GM18870 (cell line): ENCODE data around the gene BMPR2.
A peak's percentile ranks its signal among the peaks of the same experiment; 100 is the strongest.
"Not testable (repeated sequence)": the region's sequence is repeated elsewhere in the genome, so short reads cannot be mapped to it uniquely, and the experiment has no call there.

Experiments used
- ATAC-seq: cut with Tn5 transposase; IDR thresholded peaks from one replicate; pipeline ENCODE4 v1.9.1; 2021; ENCODE audit warnings: moderate library complexity; ENCODE audit not compliant: unreplicated experiment

Gene BMPR2

DNA sequence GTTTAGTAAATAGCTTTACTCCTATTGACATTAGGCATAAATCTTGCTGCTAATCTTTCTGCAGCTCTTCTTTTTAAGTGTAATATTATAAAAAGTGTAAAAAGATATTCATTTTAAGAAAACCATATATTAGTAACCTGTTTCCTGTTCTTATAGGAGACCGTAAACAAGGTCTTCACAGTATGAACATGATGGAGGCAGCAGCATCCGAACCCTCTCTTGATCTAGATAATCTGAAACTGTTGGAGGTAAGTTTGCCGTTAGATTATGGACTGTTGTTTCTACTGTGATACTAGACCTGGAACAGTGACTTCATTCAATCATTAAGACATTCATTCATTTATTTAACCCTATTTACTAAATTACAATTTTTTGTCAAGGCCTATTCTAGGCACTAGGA, 138.6 kb downstream of the BMPR2 start:
- ATAC-seq = no peak

DNA sequence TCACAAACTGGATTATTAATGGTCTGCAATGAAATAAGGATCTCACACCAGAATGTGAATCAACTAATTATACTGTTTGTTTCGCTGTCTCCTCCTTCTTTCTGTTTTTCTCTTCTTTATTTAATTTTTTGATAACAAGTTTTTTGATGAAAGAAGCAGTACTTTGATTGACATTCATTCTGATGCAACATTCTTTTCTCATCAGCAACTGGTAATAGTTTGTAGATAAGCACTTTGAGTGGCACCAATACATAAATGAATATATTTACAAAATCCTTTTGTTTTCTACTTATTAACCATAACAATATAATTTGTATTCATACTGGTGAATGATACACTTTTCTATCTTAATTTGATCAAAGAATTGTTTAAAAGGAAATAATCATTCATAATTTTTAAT, 143.3 kb downstream of the BMPR2 start:
- ATAC-seq = no peak

DNA sequence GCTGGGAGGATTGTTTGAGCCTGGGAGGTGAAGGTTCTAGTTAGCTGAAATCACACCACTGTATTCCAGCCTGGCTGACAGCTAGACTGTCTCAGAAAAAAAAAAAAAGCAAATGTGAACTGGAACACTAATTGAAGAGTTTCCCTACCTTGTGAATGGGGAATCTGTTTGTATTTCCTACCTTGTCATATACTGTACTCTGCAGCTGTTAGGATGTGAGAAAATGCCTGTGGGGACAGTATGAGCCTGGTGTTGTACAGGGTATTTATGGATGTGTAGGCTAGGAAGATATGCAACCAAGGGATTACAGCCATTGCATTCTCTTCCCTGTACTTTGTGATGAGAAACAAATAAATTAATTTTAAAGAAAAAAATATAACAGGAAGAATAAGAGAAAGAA, 145.3 kb downstream of the BMPR2 start:
- no peak for ATAC-seq

DNA sequence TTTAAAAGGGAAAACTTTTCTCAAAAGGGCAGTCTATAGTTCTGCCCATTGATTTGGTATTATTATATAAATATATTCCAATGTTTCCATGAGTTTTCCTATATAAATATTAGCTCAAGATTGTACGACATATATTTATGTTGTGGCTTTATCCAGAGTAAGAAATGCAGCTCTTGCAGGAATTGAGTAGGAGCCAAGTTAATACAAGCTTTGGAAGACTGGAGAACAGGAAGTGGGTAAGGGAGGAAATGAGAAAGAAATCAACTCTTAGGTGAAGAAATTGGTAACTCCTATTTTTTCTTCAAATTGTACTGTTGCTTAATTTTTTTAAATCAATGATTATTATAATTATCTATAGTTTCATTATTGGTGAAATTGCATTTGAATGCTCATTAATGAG, 153.3 kb downstream of the BMPR2 start:
- ATAC-seq = no peak

DNA sequence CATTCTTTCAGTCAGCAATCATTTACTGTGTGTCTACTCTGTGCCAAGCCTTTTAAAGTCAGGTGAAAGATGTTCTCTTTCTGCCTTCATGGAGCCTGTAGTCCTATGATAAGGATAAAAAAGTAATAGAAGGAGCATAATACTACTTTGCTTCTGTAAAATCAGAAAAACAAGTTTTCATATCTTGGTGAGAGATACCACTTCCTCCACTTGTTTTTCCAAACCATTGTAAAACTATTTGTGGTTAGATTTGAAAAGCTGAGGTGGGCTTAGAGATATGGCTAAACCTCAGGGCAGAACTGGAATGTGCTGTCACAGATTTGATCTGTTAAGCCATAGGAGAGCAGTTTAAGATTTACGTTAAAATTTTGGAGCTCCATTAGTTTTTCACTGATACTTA, 153.9 kb downstream of the BMPR2 start:
- no peak for ATAC-seq

DNA sequence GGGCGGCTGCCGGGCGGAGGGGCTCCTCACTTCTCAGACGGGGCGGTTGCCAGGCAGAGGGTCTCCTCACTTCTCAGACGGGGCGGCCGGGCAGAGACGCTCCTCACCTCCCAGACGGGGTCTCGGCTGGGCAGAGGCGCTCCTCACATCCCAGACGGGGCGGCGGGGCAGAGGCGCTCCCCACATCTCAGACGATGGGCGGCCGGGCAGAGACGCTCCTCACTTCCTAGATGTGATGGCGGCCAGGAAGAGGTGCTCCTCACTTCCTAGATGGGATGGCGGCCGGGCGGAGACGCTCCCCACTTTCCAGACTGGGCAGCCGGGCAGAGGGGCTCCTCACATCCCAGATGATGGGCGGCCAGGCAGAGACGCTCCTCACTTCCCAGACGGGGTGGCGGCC, 159.2 kb downstream of the BMPR2 start:
- ATAC-seq = not testable (repeated sequence)

DNA sequence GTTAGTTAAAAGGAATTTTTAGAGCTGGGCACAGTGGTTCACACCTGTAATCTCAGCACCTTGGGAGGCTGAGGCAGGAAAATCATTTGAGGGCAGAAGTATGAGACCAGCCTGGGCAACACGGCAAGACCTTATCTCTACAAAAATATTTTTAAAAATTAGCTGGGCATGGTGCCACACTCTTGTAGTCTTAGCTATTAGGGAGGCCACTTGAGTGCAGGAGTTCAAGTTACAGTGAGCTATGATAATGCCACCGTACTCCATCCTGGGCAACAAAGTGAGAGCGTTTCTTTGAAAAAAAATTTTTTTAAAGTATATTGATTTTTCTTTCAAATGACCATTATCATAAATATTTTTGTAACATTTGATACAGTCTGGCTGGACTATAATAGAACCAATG, 165.0 kb downstream of the BMPR2 start:
- ATAC-seq = no peak

DNA sequence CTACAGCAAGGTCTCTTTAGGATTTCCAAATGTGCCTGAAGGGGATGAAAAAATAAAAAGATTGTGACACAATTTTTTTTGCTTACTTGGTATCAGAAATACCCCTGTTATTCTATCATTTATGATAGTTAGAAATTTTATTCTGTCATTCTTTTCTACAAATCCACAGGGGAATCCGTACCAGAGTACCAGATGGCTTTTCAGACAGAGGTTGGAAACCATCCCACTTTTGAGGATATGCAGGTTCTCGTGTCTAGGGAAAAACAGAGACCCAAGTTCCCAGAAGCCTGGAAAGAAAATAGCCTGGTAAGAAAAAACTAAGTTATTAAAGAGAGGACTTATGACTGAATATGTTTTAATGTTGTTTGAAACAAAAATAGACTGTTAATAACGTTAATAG, 166.0 kb downstream of the BMPR2 start:
- no peak for ATAC-seq

- peak; percentile 47 for ATAC-seq
Observed at GRCh38 chr2:202545523-202545922, 169.4 kb downstream of the BMPR2 start.

DNA sequence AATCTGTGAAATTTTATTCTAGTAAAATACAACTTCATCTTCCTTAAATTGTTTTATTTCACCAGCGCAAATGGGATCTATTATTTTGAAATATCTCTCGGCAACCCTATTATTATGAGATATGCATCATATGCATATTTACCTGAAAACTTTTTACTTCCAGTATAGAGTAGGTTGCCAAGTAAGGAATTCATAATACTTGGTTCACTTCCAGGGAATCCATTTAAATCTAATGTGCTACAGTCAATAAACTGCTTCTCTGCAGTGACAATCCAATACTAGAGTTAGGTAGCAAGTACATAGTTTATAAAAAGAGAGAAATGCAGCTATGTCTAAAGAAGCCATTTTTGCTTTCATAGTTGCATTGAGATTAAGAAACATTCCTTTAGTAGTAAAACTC, 169.8 kb downstream of the BMPR2 start:
- no peak for ATAC-seq

GRCh38 chr2:202546499-202547141, 170.5 kb downstream of the BMPR2 start:
- not testable (repeated sequence) for ATAC-seq

- ATAC-seq = no peak
Observed at GRCh38 chr2:202548240-202548639, 172.1 kb downstream of the BMPR2 start.

DNA sequence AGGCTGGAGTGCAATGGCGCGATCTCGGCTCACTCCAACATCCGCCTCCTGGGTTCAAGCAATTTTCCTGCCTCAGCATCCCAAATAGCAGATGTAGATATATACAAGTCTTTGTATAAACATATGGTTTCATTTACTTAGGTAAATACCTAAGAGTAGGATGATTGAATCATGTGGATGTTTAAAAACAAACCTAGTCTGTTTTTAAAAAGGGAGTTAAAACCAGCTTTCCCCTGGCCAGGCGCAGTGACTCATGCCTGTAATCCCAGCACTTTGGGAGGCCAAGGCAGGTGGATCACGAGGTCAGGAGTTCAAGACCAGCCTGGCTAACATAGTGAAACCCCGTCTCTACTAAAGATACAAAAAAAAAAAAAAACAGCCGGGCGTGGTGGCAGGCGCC, 174.9 kb downstream of the BMPR2 start:
- not testable (repeated sequence) for ATAC-seq

DNA sequence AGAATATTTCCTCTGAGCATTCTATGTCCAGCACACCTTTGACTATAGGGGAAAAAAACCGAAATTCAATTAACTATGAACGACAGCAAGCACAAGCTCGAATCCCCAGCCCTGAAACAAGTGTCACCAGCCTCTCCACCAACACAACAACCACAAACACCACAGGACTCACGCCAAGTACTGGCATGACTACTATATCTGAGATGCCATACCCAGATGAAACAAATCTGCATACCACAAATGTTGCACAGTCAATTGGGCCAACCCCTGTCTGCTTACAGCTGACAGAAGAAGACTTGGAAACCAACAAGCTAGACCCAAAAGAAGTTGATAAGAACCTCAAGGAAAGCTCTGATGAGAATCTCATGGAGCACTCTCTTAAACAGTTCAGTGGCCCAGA, 179.2 kb downstream of the BMPR2 start:
- ATAC-seq = no peak

GRCh38 chr2:202560200-202560599, 184.1 kb downstream of the BMPR2 start:
- no peak for ATAC-seq

GRCh38 chr2:202564226-202564625, 188.1 kb downstream of the BMPR2 start:
- ATAC-seq = no peak

DNA sequence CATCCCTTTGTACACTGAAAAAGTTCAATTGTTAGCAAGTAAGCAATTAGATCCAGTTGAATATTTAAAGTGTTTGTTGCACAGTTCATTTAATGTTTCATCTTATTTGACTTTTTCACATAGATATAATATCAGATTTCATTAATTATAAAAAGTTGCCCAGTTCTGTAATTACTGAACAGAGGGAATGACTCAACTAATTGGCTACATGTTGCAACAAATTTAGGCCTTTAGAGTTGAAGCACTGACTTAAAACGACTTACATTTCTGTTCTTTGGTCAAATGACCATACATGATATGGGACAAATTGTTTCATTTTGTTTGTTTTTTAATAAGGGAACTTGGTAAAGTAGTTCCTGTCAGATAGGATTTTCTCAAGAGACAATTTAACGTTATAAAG, 190.2 kb downstream of the BMPR2 start:
- no peak for ATAC-seq

DNA sequence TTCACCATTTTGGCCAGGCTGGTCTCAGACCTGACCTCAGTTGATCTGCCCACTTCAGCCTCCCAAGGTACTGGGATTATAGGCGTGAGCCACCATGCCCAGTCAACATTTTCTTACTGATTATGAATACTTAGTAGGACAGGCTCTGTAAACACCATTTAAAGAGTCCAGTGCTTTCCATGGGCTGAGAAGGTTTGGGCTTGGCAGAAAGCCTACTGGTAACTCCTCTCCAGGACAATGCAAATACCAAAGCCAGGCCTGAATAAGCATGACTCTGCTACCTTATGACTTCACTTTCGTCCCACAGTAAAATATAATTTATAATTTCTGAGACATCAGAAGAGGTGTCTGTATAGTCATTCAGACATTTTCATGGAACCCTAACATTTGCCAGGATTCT, 198.4 kb downstream of the BMPR2 start:
- no peak for ATAC-seq

DNA sequence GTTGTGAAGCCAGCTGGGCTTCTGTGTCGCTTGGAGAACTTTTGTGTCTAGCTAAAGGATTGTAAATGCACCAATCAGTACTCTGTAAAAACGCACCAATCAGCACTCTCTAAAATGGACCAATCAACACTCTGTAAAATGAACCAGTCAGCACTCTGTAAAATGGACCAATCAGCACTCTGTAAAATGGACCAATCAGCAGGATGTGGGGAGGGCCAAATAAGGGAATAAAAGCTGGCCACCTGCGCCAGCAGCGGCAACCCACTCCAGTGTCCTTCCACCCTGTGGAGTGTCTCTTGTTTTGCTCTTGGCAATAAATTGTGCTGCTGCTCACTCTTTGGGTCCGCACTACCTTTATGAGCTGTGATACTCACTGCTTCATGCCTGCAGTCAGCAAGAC, 199.1 kb downstream of the BMPR2 start:
- ATAC-seq = not testable (repeated sequence)

GRCh38 chr2:202577250-202578183, 201.4 kb downstream of the BMPR2 start:
- no peak for ATAC-seq

DNA sequence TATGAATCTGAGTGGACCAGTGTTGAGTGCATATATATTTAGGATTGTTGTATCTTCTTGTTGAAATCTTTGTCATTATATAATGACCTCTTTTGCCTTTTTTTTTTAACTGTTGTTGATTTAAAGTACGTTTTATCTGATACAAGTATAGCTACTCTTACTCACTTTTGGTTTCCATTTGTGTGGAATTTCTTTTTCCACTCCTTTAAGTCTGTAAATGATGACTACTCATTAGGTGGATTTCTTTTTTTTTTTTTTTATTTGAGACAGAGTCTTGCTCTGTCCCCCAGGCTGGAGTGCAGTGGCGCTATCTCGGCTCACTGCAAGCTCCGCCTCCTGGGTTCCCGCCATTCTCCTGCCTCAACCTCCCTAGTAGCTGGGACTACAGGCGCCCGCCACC, 206.7 kb downstream of the BMPR2 start:
- not testable (repeated sequence) for ATAC-seq

DNA sequence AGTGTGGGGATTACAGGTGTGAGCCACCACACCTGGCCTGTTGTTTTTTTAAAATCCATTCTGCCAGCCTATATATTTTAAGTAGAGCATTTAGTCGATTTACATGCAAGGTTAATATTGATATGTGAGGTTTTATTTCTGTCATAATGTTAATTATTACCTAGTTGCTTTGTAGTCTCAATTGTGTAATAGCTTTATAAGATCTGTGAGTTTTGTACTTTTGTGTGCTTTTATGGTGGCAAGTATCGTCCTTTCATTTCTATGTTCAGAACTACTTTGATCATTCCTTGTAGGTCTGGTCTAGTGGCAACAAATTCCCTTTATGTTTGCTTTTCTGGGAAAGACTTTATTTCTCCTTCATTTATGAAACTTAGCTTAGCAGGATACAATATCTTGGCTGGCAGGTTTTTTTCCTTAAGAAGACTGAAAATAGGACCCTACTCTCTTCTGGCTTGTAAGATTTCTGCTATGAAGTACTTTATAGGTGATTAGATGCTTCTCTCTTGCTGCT, 207.6 kb downstream of the BMPR2 start:
- ATAC-seq = no peak
